Panc1 (cell line): ENCODE data around the gene IGLON5. TPM values are rescaled to one million over a fixed set of nuclear protein-coding genes. Genes with fewer than 3 reads are reported as not detected.
A peak's percentile ranks its signal among the peaks of the same experiment; 100 is the strongest.

Experiments used
- ATAC-seq: fragments of 200-7000 bp; cut with Tn5 transposase; 2 replicates; pipeline ENCODE4 v1.9.1; 2020; ENCODE audit warnings: mild to moderate bottlenecking, moderate library complexity
- BruUV-seq: library from RNA; stranded (reverse); fragments of 400-500 nt; replicated peaks from 2 replicates; lab custom pipeline; 2021; lab: Mats Ljungman, UMichigan
- CTCF ChIA-PET: fragments of 300-600 bp; sonication (Branson Sonifier 250); formaldehyde crosslinking; loops from one replicate; lab custom pipeline; 2022; ENCODE audit warnings: antibody characterized with exemption; lab: Charles Lee
- POLR2A ChIA-PET: fragments of 300-600 bp; sonication (Branson Sonifier 250); formaldehyde crosslinking; loops from one replicate; lab custom pipeline; 2022; ENCODE audit warnings: antibody characterized with exemption; lab: Charles Lee
- DNase-seq: peaks from one replicate; pipeline ENCODE4 v3.0.0-alpha.2; 2010; ENCODE audit warnings: low read depth, low spot score
- H3K27ac ChIP-seq: 2 replicates; pipeline ENCODE4 v1.5.1; 2011; ENCODE audit warnings: mild to moderate bottlenecking, low read length, inconsistent platforms
- H3K27me3 ChIP-seq: fragments of 200-500 bp; sonication (Bioruptor generic); 2 replicates; pipeline ENCODE4 v1.6.0; 2014; ENCODE audit warnings: low read length, inconsistent platforms; ENCODE audit not compliant: control insufficient read depth, insufficient read depth
- H3K36me3 ChIP-seq: fragments of 200-500 bp; sonication (Bioruptor generic); 2 replicates; pipeline ENCODE4 v1.5.1; 2014; ENCODE audit warnings: inconsistent platforms, mild to moderate bottlenecking, low read length, moderate library complexity; ENCODE audit not compliant: control insufficient read depth, insufficient read depth
- H3K4me1 ChIP-seq: 2 replicates; pipeline ENCODE4 v1.5.1; 2011; ENCODE audit warnings: inconsistent platforms, mild to moderate bottlenecking, low read length, moderate library complexity; ENCODE audit not compliant: control insufficient read depth, insufficient read depth
- H3K4me3 ChIP-seq, 2 experiments: 2 replicates each; pipeline ENCODE4 v1.5.1; 2011 to 2012; ENCODE audit warnings: low read depth in 2 of 2, low read length in 2 of 2, mild to moderate bottlenecking in 2 of 2, inconsistent platforms in 1 of 2, moderate library complexity in 1 of 2
- H3K9me3 ChIP-seq: fragments of 200-500 bp; sonication (Bioruptor generic); 2 replicates; pipeline ENCODE4 v1.5.1; 2014; ENCODE audit warnings: low read depth, mild to moderate bottlenecking, inconsistent platforms, low read length, moderate library complexity; ENCODE audit not compliant: control insufficient read depth, insufficient read depth
- CTCF ChIP-seq: fragments of 450-650 bp; IDR thresholded peaks from 2 replicates; pipeline ENCODE4 v1.5.1; 2017; ENCODE audit warnings: mild to moderate bottlenecking
- POLR2AphosphoS5 ChIP-seq: IDR thresholded peaks from 2 replicates; pipeline ENCODE4 v1.6.1; 2012; ENCODE audit warnings: mild to moderate bottlenecking, low read depth, low read length, moderate library complexity
- REST ChIP-seq, 2 experiments: IDR thresholded peaks; 2 replicates each; pipeline ENCODE4 v1.6.1; 2011 to 2012; ENCODE audit warnings: low read depth in 2 of 2, control low read depth in 1 of 2, low read length in 1 of 2, mild to moderate bottlenecking in 1 of 2, moderate library complexity in 1 of 2; ENCODE audit not compliant: insufficient read depth in 1 of 2
- SIN3A ChIP-seq: IDR thresholded peaks from 2 replicates; pipeline ENCODE4 v1.6.1; 2012; ENCODE audit warnings: low read depth, mild to moderate bottlenecking, low read length, moderate library complexity, borderline replicate concordance; ENCODE audit not compliant: insufficient read depth
- TCF7L2 ChIP-seq: IDR thresholded peaks from 2 replicates; pipeline ENCODE4 v1.6.1; 2011; ENCODE audit warnings: mild to moderate bottlenecking, low read depth, low read length, inconsistent platforms
- in situ Hi-C: cut with HindIII; loops from 2 replicates; pipeline ENCODE4 v1.10.0; 2016; ENCODE audit warnings: low sequenced_read_pairs, low pct_unique_long_range_greater_than_20kb
- intact Hi-C: fragments of 100-400 bp; cut with micrococcal nuclease; formaldehyde crosslinking; loops from one replicate; pipeline ENCODE4 v1.10.0; 2022; ENCODE audit not compliant: unreplicated experiment
- total RNA-seq: library from RNA; stranded (reverse); gene quantifications from one replicate; pipeline ENCODE4 v1.2.1, GENCODE V29; 2021; ENCODE audit not compliant: unreplicated experiment

IGLON5 gene
- total RNA-seq, 1 experiment from 2014 or later, result 0.13 TPM

- ChIA-PET POLR2A (interaction anchor here (0.6 to 0.7 kb wide), 2 partner anchors 60 to 121 kb away, joined by 3 read pairs; no protein-coding TSS in a partner anchor), CTCF (interaction anchor here (0.5 to 0.7 kb wide), 2 partner anchors 48 to 80 kb away, joined by 7 to 14 read pairs; partner anchors contain the start of gene LIM2)
- DNase-seq (no peak), ATAC-seq (peak; percentile 89)
- H3K4me1 ChIP-seq, result no peaks in the 10 kb centered on the region
- H3K9me3 ChIP-seq, result no peaks in the 10 kb centered on the region
- peak overlapping the region; percentile 49 to 81 for H3K4me3 ChIP-seq
- in situ Hi-C loops (no loop called here), intact Hi-C loops (loop anchor here (5.0 to 10.0 kb wide), 2 partner anchors 67 to 315 kb away; no protein-coding TSS in a partner anchor)
- no peaks in the 10 kb centered on the region for H3K27me3 ChIP-seq
- H3K36me3 ChIP-seq, result no peaks in the 10 kb centered on the region
- no TSS peak for BruUV-seq
- TF ChIP-seq SIN3A, result no peak
- TF ChIP-seq CTCF, result peak; percentile 46
- no peak for TF ChIP-seq REST (IDR thresholded peaks at IDR 0.05; ENCODE audit: insufficient read depth in 1 of 2, low read depth in 2 of 2, low read length in 1 of 2)
- peak; percentile 37; the same call in 1 of the 2 replicates for TF ChIP-seq POLR2AphosphoS5
- no peak for TF ChIP-seq TCF7L2
- 0 out of 2 replicates have a peak overlapping the region, but pooled peaks have one; percentile 34 for H3K27ac ChIP-seq
These were observed 28.5 kb downstream of the IGLON5 start for GRCh38 chr19:51339687-51340656.

- intact Hi-C loops, result no loop called here
- TF ChIP-seq POLR2AphosphoS5 (no peak), REST (IDR thresholded peaks at IDR 0.05; ENCODE audit: insufficient read depth in 1 of 2, low read depth in 2 of 2, low read length in 1 of 2) (no peak), SIN3A (no peak), CTCF (no peak), TCF7L2 (no peak)
- ATAC-seq, result no peak
- CTCF ChIA-PET, result no interaction called here
- Histone ChIP-seq H3K27me3 (no peaks in the 10 kb centered on the region), H3K36me3 (no peaks in the 10 kb centered on the region), H3K4me1 (no peaks in the 10 kb centered on the region), H3K27ac (no peak overlapping the region), H3K9me3 (no peaks in the 10 kb centered on the region), H3K4me3 (no peak overlapping the region)
- POLR2A ChIA-PET, result no interaction called here
- in situ Hi-C loops, result no loop called here
- BruUV-seq, result no TSS peak
- DNase-seq, result no peak
These were observed 29.6 kb downstream of the IGLON5 start for GRCh38 chr19:51341066-51341465.
